D341Med (cell line): ENCODE data around the gene JMY.

Experiments
- DNase-seq: peaks from one replicate; pipeline ENCODE4 v3.0.0; 2012; ENCODE audit warnings: low spot score

JMY gene

GRCh38 chr5:79235634-79236361, at the start of gene JMY:
TSS of gene JMY (plus strand) at chr5:79236131. CDS start at chr5:79236651, 520 bp downstream.
- DNase-seq: peak; percentile 93

- DNase-seq: no peak
Observed at GRCh38 chr5:79186455-79186854, 49.5 kb upstream of the JMY start.

DNA sequence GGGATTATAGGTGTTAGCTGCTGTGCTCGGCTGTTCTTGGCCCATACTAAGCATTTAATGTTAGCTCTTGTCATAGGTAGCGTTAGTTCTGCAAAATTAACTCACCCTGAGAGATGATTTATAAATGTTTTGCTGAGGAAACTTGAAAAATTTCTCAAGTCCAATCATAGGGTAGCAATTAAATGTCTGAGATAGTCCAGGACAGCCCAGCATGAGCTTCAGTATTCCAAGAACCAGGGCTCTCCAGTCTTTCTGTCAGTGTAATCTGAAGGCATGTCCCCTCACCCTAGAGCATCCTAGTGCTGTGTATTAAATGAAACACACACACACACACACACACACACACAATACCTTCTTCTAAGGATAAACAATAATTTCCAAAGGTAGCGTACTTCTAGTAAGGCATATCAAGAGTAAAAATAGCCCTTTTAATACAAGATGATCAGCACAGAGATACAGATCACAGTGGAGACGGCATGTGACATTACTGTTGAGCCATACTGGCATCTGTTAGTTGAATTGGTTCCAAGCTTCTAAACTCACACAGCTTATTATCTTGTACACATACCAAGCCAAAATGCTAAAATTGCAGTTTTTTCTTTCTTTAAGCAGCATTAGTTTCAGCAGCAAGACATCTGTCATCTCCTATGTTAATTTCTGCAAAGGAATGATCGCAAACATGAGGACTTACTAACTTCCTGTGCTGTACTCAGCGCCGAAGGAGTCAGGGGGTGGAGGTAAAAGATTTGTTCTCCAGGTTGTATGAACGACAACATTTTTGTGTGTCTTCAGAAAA, 46.3 kb upstream of the JMY start:
- peak; percentile 32 for DNase-seq

DNA sequence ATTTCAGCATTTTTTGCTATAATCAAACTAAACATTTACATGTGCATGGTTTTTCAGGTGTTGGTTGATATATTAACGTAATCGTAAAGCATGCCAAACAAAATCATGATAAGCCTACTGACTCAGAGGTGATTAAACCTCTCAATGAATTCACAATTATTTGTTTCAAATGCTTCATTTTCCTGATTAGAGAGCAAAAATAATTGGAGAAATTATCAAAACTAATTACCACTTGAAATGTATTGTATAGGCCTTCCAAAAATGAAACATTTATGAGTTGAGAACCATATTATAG, 45.7 kb upstream of the JMY start:
- no peak for DNase-seq

- peak; percentile 43 for DNase-seq
Observed at GRCh38 chr5:79191457-79191856, 44.5 kb upstream of the JMY start.

DNA sequence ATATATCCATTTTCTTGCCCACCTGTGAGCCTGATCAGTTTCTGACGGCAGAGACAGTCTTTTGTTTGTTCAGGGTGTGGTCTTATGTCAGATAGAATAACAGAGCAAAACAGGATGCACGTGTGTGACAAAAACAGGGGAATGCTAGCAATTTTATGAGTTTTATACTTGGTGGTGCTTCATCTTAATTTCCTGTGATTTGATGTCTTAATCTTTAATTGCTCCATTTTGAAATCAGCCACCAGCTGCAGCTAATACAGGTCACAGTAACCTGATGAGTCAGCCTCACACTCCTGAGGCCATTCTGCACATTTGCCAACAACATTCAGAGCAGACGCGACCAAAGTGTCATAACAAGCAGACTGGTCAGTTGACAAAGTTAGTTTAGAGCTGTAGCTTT, 42.3 kb upstream of the JMY start:
- no peak for DNase-seq

- peak; percentile 41 for DNase-seq
Observed at GRCh38 chr5:79200573-79201183, 35.3 kb upstream of the JMY start.

GRCh38 chr5:79201206-79201605, 34.7 kb upstream of the JMY start:
- DNase-seq: peak; percentile 61

DNA sequence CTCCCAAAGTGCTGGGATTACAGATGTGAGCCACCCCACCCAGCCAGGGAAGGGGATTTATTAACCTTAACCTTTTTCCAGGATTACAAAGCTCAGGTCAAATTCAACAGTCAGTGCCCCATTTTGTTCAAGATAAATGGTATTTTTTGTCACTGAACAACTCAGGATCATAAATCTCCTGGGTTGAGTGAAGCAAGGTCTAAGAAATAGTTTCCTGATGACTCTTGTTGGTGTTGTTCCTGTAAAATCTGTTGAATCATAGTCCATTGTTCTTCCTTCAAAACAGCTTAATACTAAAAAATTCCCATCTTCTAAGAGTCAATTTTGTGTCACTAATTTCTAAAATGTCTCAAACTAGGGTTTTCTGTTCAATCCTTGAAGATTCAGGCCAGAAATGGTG, 33.9 kb upstream of the JMY start:
- DNase-seq: no peak

DNA sequence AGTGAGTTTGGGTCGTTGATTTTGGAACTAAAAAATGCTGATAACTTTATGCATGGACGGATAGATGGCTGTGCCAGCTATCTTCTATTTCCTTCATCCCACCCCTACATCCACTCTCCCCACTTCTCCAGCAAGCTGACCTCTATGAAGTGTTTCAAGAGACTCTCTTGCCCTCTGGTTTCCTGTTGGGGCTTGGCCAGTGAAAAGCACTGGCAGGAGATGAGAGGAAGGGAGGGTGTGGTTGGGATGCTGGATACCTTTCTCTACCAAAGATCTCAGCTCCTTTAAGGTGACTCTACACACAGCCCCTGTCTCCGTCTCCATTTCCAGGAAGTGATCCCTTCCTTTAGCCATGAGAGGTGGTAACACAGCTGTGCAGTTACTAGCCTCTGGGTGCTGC, 30.0 kb upstream of the JMY start:
- DNase-seq: no peak

DNA sequence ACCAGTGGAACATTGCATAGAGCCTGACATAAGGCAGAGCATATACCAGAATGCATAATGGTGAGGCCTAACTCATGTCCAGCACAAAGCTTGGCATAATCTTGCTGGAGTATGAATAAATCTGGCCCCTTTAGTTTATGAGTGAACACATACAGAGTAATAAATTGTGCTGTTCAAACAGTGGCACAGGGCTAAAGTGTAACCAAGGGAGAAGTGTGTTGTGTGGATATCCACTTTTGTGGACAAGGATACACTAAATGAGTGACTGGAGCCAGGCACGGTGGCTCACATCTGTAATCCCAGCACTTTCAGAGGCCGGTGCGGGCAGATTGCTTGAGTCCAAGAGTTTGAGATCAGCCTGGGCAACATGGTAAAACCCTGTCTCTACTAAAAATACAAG, 29.4 kb upstream of the JMY start:
- no peak for DNase-seq

DNA sequence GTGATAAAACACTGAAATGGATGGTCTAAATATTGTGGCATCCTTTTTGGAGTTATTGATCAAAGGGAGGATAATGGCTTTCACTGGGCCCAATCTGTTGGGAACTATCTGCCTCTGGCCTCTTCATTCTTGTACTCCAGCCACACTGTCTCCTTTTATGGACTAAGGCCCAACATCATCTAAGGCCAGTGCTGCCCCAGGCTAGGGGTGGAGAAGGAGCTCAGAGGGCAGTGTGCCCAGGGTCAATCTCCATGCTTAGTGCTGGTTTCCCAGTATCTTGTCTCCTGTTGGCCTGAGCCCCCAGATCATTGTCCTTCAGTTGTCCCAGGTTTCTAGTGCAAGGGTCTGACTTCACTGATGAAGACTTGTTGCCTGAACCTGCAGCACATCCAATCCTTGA, 26.4 kb upstream of the JMY start:
- DNase-seq: no peak

DNA sequence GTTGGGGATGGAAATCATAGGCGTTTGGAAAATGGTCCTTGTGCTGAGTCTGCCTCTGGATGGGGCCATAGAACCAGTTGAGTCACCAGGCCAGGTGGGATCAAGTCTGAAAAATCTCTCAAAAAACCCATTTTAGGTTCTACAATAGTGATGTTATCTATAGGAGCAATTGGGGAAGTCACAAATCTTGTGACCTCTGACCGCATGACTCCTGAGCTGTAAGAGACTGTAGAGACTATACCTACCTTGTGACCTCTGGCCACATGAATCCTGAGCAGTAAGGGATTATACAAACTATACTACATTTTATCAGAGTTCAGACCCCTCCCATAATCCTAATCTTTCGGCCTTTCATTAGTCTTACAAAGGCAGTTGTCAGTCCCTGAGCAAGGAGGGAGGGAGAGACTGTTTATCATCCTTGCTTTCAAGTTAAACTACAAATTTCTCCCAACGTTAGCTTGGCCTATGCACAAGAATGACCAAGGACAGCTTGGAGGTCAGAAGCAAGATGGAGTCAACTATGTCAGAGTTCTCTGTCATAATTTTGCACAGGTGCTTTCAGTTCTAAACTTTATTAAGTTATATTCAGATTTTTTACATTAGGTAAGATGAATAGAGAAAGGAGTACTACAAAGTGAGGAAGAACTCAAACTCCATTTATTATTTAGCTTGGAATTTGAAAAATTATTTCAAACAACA, 11.5 kb upstream of the JMY start:
- DNase-seq: no peak

DNA sequence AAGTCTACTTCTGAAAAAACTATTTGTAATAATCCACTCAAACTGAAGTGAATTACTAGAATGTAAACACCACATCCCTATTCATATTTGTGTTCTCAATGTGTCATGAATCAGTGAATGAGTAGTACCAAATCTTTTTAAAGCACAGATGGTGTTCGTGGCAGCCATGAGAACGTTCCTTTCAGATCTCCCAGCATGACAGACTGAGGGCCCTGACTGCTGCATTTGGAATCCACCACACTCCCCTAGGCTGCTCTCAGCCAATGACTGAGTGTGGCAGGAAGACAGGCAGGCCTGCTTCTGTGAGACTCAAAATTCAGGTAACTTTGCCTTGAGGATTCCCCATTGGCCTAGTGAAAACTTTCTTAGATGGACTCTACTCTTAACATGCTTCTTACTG, 10.9 kb upstream of the JMY start:
- no peak for DNase-seq

GRCh38 chr5:79225441-79225840, 10.5 kb upstream of the JMY start:
- DNase-seq: no peak

GRCh38 chr5:79227484-79228025, 8.4 kb upstream of the JMY start:
- no peak for DNase-seq

GRCh38 chr5:79229357-79230174, 6.4 kb upstream of the JMY start:
- DNase-seq: peak; percentile 63

DNA sequence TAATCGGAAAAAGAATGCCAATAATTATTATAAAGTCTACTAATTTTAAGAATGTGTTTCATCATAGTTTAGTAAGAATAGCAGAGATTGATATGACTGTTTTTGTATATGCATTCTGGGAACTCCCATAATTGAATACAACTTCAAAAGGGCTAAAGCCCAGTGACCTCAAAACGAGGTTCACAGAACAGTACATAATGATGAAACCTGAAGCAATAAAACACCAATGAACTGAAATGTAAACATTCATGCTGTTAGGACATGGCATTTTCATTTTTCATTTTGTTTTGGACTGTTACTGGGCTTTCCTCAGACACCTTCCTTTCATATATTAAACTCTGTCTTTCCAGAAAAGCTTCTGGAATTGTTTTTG, 684 bp upstream of the JMY start:
- DNase-seq: no peak

- peak; percentile 56 for DNase-seq
Observed at GRCh38 chr5:79236362-79236969, 535 bp downstream of the JMY start.

GRCh38 chr5:79236970-79237739, 1.2 kb downstream of the JMY start:
- DNase-seq: peak; percentile 44
